ENCODE data around the gene HELZ.

Gene HELZ

GRCh38 chr17:67273900-67274299 is 28.9 kb upstream of the HELZ start (continued):
- TF ChIP-seq ZNF488 (tag by site-specific recombination; IDR thresholded peaks at IDR 0.05) (no peak), ZNF366 (tag by site-specific recombination; conservative IDR thresholded peaks at IDR 0.05) (0 out of 2 replicates have a peak, but pooled peaks have one; percentile 10), ZNF426 (tag by site-specific recombination; IDR thresholded peaks at IDR 0.05) (peak; percentile 97), ZNF324 (tag by site-specific recombination; IDR thresholded peaks at IDR 0.05) (no peak), ZNF394 (tag by site-specific recombination; IDR thresholded peaks at IDR 0.05; ENCODE audit: borderline replicate concordance) (peak; percentile 97), ZNF555 (tag by site-specific recombination; conservative IDR thresholded peaks at IDR 0.05) (peak; percentile 97), ZBTB48 (tag by site-specific recombination; IDR thresholded peaks at IDR 0.05) (no peak), ZNF654 (tag by site-specific recombination; IDR thresholded peaks at IDR 0.05; ENCODE audit: low read depth) (peak; percentile 49), ZNF629 (tag by site-specific recombination; IDR thresholded peaks at IDR 0.05) (peak; percentile 71), ZNF433 (tag by site-specific recombination; IDR thresholded peaks at IDR 0.05; ENCODE audit: low read depth) (peak; percentile 72), ZNF157 (tag by site-specific recombination; IDR thresholded peaks at IDR 0.05) (no peak), ZNF560 (tag by site-specific recombination; IDR thresholded peaks at IDR 0.05; ENCODE audit: borderline replicate concordance) (peak; percentile 91; the same call in 1 of the 2 replicates), EGR2 (tag by site-specific recombination; IDR thresholded peaks at IDR 0.05; ENCODE audit: low read depth) (no peak), ZNF138 (tag by site-specific recombination; IDR thresholded peaks at IDR 0.05; ENCODE audit: borderline replicate concordance) (0 out of 2 replicates have a peak, but pooled peaks have one; percentile 23), ZSCAN18 (tag by site-specific recombination; IDR thresholded peaks at IDR 0.05) (no peak), SP3 (tag by site-specific recombination; IDR thresholded peaks at IDR 0.05) (peak; percentile 54; the same call in 1 of the 2 replicates), ZNF280C (tag by site-specific recombination; IDR thresholded peaks at IDR 0.05) (no peak), ZBTB8A (tag by site-specific recombination; IDR thresholded peaks at IDR 0.05) (peak; percentile 87), SP2 (tag by site-specific recombination; IDR thresholded peaks at IDR 0.05) (no peak), ZBTB1 (tag by site-specific recombination; IDR thresholded peaks at IDR 0.05) (peak; percentile 89), ZNF202 (tag by site-specific recombination; IDR thresholded peaks at IDR 0.05; ENCODE audit: borderline replicate concordance) (peak; percentile 80; the same call in 1 of the 2 replicates), ZNF529 (tag by site-specific recombination; IDR thresholded peaks at IDR 0.05; ENCODE audit: insufficient replicate concordance) (peak; percentile 54), ZNF558 (tag by site-specific recombination; IDR thresholded peaks at IDR 0.05) (peak; percentile 78), ZNF223 (tag by site-specific recombination; IDR thresholded peaks at IDR 0.05) (peak; percentile 39; the same call in 1 of the 2 replicates), ZNF114 (tag by site-specific recombination; IDR thresholded peaks at IDR 0.05) (no peak), ZNF501 (tag by site-specific recombination; IDR thresholded peaks at IDR 0.05) (peak; percentile 69; the same call in 1 of the 2 replicates), ZNF639 (tag by site-specific recombination; IDR thresholded peaks at IDR 0.05) (0 out of 2 replicates have a peak, but pooled peaks have one; percentile 37)
- TF ChIP-seq, protein P1, sequence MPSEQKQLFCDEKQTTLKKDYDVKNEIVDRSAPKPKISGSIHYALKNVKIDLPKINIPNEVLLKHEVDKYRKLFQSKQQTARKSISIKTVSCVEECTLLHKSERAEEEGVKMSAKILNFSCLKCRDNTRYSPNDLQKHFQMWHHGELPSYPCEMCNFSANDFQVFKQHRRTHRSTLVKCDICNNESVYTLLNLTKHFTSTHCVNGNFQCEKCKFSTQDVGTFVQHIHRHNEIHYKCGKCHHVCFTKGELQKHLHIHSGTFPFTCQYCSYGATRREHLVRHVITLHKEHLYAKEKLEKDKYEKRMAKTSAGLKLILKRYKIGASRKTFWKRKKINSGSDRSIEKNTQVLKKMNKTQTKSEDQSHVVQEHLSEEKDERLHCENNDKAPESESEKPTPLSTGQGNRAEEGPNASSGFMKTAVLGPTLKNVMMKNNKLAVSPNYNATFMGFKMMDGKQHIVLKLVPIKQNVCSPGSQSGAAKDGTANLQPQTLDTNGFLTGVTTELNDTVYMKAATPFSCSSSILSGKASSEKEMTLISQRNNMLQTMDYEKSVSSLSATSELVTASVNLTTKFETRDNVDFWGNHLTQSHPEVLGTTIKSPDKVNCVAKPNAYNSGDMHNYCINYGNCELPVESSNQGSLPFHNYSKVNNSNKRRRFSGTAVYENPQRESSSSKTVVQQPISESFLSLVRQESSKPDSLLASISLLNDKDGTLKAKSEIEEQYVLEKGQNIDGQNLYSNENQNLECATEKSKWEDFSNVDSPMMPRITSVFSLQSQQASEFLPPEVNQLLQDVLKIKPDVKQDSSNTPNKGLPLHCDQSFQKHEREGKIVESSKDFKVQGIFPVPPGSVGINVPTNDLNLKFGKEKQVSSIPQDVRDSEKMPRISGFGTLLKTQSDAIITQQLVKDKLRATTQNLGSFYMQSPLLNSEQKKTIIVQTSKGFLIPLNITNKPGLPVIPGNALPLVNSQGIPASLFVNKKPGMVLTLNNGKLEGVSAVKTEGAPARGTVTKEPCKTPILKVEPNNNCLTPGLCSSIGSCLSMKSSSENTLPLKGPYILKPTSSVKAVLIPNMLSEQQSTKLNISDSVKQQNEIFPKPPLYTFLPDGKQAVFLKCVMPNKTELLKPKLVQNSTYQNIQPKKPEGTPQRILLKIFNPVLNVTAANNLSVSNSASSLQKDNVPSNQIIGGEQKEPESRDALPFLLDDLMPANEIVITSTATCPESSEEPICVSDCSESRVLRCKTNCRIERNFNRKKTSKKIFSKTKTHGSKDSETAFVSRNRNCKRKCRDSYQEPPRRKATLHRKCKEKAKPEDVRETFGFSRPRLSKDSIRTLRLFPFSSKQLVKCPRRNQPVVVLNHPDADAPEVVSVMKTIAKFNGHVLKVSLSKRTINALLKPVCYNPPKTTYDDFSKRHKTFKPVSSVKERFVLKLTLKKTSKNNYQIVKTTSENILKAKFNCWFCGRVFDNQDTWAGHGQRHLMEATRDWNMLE (tag by site-specific recombination; conservative IDR thresholded peaks at IDR 0.05; ENCODE audit: low read depth): peak; percentile 96
- TF ChIP-seq, protein P2, sequence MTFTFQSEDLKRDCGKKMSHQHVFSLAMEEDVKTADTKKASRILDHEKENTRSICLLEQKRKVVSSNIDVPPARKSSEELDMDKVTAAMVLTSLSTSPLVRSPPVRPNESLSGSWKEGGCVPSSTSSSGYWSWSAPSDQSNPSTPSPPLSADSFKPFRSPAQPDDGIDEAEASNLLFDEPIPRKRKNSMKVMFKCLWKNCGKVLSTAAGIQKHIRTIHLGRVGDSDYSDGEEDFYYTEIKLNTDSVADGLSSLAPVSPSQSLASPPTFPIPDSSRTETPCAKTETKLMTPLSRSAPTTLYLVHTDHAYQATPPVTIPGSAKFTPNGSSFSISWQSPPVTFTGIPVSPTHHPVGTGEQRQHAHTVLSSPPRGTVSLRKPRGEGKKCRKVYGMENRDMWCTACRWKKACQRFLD (tag by site-specific recombination; IDR thresholded peaks at IDR 0.05): 0 out of 2 replicates have a peak, but pooled peaks have one; percentile 33
